HG03066 (cell line): ENCODE results near the gene CDH8.
"Not testable (repeated sequence)": the region's sequence is repeated elsewhere in the genome, so short reads cannot be mapped to it uniquely, and the experiment has no call there.

Experiments used
- ATAC-seq: cut with Tn5 transposase; IDR thresholded peaks from one replicate; pipeline ENCODE4 v1.9.1; 2021; ENCODE audit warnings: low read depth; ENCODE audit not compliant: unreplicated experiment

CDH8 gene

DNA sequence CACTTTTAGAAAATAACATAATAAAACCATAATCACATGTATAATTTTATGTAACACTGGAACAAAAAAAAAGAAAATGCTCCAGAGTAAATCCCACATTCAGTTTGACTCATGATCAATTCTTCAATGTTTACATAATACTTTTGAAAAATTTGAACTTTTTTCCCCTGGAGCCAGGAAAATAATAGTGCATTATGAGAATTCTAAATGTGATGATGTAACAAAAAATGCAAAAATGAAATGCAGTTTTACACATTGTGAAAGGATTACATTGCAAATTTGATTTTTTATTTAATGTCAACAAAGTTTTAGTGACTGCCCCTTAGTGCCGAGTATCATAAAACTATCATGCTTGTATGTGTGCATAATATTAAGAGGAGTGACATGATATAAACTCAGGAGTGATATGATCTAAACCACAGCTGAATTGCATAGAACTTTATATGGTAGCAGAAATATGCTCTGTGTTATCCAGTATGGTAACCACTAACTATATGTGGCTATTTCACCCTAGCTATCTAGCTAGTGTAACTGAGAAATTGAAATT lies 238.2 kb downstream of the CDH8 start:
- no peak for ATAC-seq

DNA sequence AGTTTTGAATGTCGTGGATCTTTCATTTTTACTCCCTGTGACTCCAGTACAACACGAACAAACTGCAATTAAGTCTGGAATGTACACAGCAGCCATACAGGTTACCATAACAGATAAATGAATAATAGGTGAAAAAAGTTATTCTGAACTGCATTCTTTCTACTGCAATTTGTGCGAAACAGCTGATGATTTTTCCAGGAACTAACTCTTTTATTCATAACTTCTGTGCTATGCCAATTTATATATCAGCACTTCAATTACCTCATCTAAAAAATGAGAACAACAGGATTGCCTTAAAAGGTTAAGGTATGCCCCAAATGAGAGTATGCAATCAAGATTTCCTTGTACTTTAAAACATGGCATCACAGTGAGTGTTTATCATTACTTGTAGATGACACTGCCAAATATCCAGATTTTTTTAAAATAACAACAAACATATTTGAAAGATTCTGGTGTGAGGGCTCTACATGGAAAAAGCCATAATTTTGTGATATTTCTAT lies 238.9 kb downstream of the CDH8 start:
- ATAC-seq: no peak

DNA sequence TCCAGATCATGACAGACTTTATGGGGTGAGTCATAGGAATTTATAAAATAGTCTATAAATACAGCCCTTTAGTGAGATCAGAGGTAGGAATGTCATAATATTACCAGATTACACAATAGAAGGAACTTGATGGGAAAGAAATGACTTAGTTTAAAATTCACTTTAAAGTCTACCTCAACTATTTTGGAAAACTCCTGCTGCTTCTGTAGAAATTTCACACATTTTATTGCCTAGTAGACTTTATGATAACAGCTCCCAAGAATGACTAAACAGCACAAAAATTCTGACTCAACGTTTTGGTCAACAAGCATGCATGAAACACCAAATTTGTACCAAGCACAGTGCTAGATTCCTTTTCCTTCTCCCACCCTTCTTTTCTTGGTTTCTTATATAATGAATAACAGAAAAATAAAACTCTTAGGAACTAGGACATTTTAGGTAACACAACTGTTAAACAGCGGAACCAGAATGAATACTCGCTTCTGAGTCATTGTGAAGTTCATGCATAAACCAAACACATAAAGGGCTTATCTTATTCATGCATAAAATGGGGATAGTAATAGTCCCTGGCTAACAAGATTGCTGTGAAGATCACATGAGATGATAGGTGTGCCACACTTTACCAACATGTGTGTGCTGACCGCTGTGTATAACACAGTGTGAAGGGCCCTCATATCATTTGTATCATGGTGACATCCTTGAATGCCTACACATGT lies 243.9 kb downstream of the CDH8 start:
- no peak for ATAC-seq

DNA sequence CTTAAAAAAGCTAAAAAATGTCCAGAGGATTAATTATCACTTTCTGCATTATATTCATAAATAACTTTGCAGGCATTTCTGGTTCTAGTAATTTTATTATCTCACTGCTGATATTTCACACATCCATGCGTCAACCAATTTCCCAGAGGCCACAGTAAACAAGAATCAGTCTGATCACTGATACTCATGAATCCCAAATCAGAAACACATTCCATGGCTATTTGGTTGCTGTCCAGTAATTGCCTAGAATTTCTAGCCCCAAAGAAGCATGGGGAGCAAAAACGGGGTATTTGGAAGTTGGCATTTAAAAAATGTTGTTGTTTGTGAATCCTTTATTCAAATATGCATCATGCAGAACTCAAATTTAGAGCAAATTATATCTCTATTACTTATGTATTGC lies 244.8 kb downstream of the CDH8 start:
- no peak for ATAC-seq

DNA sequence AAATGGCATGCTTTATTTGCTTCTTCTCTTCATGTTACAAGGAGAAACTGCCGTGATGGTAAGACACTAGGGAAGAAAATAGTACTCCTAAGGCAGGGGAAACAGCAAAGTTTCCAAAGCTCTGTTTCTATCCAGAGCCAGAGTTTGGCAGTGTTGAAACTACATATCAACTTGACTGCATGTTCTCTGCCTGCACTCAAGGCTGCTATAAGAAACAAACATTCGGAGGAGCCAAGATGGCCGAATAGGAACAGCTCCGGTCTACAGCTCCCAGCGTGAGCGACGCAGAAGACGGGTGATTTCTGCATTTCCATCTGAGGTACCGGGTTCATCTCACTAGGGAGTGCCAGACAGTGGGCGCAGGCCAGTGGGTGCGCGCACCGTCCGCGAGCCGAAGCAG lies 254.4 kb downstream of the CDH8 start:
- ATAC-seq: not testable (repeated sequence)

DNA sequence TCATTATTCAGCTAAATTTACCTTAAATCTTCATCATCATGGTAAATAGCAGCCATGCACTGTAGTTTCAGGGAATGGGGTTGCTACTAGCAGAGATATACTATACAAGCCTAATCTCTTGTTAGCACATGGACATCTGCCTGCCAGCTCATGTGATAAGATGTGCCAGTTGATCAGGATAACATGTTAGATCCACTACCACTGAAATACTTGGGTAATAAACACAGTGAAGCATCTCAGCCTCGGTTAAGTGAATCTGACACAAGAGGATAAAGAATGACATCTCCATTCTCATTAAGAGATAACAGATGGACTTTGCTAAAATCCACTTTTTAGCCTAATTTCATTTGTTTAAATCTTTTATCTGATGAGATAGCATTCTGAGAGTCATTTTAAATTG lies 256.1 kb downstream of the CDH8 start:
- no peak for ATAC-seq

DNA sequence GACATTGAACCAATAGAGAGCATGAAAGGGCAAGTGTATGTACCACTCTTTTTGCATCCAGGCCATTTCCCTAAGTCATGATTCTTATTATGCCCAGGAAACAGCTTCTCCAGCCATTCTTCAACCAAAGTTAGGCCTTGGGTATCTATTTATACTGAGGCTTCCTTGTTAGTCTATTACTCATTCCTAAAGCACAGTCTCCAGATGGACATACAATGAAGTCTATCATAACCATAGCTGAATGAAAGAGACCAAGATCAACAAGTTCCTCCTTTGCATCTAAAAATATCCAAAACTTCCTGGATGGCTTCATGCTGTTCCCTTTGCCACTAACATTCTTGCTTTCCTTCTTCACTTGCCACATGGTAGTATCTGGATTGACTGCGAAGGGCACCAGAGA lies 265.9 kb downstream of the CDH8 start:
- no peak for ATAC-seq

DNA sequence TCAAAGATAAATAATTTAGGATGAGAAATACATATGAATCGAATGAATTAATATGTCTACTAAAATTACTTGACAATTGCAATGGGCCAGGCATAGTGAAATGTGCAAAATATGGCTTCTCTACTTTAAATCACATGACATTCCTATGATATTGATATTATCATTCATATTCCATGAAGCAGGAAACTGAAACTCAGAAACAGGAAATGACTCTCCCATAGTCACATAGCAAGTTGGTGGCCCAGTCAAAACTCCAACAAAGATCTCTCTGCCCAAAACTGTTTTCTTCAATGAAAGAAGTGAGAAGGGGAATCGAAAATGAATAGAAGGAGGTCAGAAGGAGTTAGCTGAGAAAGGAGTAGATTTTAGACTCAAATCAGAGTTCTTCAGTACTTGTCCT lies 272.2 kb downstream of the CDH8 start:
- no peak for ATAC-seq

DNA sequence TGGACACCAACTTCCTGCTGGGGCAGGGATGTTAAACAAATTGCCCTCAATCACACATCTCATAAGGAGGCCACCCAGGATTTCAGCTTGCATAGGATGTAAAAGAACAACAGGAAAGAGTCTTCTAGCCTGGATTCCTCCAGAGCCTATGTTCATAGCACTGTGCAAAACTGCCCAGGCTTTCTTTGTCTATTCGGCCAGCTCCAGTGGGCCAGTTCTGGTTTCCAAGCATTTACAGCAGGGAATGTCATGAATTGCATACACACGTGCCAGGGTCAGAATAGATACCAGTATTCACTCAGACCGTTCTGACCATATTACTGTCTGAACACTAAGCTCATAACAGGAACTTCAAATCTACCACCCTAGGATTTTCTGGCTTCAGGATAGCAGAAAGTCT lies 273.2 kb downstream of the CDH8 start:
- no peak for ATAC-seq

DNA sequence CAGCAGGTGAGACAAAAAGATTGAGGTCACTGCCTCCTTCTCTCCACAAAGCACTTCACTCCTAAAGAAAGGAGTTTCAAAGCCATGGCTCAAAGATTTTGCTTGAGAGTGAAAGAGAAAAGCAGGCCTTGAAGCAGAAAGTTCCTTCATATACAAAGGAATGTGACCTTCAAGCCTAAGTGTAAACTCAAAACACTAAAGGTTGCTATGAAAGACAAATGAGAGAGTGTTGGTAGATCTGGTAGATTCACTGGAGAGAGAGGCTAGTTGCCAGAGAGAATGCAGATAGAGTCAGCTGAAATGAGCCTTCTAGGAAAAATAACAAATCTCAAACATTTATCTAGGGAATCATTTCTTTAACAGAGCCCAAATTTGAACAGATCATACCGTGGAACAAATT lies 305.2 kb downstream of the CDH8 start:
- no peak for ATAC-seq

DNA sequence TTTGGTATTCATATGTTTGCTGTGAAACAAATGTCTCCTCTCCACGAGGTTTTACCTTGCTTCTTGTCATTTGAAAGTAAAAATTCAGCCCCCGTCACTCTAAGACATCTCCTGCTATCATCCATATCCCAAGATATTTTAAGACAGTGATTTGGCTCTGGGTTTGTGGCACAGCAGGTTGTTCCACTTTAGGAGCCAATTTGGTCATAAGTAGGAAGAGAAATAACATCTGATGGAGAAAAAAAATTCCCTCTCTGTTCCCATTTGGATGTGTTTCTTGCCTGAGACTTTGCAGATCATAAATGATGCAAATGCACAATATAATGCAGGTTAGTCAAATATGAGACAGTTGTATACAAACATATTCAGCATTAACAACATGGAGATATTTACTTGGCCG lies 309.5 kb downstream of the CDH8 start:
- no peak for ATAC-seq

DNA sequence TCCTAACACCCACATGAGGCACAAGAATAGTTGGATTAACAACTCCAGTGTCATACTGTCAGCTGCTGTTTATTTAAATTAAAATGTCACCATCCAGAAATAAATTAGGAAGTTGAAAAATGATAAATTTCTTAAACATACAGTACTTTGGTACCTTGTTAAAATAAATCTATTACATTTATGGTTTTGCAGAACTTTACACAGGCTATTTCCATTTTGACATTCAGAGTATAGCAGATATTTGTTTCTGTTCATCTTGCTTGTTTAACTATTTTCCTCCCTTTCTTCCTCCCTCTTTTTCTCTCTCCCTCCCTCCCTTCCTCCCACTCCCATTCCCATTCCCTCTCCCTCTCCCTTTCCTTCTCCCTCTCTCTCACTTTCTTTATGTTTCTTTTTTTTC lies 310.1 kb downstream of the CDH8 start:
- ATAC-seq: no peak

DNA sequence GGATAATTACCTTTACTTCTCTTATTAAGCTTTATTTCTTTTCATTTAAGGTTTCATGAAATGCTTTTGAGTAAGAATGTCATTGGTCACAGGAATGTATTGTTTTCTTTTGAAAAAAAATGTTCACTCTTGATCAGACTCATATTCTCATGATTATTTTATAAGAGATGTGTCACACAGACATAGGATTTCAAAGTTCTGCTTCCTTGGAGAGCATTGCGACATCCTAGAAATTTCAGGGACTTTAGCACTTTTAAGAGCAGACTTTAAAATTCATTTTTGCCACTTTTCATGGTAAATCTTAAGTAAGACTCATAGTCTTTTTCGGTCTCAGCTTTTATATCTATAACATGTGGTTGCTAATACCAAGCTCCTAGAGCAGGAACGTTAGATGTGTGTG lies 314.7 kb downstream of the CDH8 start:
- ATAC-seq: no peak

DNA sequence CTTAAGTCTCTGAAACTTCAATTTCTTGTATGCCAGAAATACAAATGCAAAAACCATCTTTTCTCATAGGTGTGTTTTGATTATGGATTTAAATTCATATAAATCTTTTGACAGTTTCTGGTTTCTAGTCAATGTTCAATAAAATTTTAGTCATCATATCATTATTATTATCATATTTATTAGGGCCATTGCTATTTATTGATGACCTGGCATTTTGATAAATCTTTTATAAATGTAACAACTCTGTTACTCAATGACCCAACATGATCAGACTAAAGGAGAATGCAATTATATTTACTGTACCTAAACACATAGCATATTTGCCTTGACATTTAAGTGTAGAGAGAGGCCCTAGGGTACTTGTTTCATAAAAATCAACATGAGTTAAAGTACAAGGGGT lies 320.8 kb downstream of the CDH8 start:
- no peak for ATAC-seq

DNA sequence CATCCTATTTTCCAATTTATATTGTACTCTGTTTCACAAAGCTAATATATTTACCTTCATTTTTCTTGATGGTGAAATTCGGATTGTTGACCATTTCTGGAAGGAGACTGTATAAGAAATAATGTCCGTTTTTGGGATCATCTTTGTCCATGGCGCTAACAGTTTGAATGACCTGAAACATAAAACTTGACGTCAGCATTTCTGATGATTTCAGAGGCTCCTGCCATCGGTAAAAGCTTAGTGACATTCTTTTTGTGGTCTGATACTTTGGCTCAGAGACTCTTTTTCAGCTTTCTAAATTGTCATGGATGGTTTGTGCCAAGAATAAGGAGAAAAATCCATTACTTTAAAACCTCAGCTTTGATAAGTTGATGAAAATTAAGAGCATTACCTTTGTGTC lies 322.5 kb downstream of the CDH8 start:
- ATAC-seq: no peak

DNA sequence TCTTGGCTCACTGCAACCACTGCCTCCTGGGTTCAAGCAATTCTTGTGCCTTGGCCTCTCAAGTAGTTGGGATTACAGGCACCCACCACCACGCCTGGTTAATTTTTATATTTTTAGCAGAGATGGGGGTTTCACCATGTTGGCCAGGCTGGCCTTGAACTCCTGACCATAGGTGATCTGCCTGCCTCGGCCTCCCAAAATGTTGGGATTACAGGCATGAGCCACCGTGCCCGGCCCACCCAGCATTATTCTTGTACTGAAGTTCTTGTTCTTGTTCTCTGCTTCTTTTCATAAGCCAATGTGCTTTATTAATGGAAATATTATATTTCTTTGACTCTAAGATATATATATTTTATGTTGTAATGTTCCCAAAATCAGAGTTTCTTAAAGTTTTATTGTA lies 336.6 kb downstream of the CDH8 start:
- not testable (repeated sequence) for ATAC-seq

DNA sequence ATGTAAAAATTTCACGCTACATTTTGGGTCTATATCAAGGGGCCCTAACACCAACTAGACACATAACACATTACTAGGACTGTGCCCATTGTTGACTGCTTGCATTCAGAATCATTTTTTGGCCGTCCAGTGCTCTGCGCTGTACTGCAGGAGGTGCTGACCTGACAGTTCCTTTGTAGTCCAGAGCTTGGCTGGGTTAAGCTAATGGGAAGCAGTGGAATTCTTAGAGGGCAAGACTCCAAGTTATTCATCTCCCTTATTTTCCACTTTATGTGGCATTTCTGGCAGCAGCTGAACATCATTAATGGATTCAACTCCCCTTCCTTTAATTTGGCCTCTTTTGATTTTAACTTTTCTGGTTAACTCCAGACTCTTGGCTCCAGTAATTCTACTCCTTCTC lies 351.7 kb downstream of the CDH8 start:
- ATAC-seq: no peak

DNA sequence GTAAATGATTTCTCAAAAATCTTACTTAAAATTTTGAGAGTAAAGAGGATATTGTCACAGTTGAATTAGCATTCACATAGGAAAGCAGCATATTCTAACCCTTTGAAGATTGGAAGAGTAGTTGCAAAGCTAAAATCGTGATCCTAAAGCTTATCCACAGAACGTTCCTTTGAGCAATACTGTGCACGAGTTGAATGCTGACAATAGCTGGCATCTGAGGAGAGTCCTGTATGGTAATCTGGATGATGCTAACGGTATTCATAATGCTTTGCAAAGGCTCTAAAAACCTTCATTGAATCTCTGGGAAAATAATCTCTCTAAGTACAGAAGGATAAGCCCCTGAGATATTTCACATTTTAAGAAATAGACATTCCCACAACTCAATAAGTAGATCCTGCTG lies 354.6 kb downstream of the CDH8 start:
- no peak for ATAC-seq

DNA sequence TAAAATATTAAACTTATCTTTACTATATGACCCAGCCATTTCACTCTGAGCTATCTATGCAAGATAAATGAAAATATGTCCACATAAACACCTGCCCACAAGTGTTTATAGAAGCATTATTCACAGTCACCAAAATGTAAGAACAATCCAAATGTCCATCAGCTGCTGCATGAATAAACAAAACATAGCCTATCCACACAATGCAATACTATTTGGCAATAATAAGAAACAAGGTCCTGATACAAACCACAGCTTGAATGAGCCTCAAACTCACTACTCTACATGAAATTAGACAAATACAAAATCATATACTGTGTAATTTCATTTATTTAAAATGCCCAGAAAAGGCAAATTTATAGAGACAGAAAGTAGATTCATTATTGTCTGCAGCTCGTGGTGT lies 355.1 kb downstream of the CDH8 start:
- no peak for ATAC-seq

DNA sequence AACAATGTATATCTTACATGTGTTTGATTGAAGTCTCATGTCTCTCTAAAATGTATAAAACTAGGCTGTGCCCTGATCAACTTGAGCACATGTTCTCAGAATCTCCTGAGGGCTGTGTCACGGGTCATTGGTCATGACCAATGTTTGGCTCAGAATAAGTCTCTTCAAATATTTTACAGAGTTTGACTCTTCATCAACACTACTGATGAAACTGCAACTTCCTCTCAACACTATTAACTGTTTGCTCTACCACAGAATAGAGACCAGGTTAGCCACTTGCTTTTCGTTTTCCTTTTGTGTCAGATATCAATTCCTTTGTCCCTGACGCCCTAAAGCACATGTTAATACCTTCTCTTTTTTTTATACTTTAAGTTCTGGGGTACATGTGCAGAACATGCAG lies 358.1 kb downstream of the CDH8 start:
- no peak for ATAC-seq

DNA sequence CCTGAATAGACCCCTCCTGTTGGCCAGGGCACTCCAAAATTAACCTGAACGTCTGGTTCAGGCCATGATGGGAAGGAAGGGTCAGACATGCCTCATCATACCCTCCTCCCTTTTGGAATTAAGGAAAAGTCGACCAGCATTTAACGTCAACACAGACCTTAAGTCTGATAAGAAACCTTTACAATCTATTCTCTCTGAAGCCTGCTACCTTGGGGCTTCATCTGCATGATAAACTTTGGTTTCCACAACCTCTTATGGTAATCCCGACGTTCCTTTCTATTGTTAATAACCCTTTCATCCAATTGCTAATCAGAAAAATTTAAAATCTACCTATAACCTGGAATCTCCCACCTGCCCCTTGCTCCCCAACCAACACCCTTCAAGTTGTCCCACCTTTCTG lies 358.5 kb downstream of the CDH8 start:
- no peak for ATAC-seq

DNA sequence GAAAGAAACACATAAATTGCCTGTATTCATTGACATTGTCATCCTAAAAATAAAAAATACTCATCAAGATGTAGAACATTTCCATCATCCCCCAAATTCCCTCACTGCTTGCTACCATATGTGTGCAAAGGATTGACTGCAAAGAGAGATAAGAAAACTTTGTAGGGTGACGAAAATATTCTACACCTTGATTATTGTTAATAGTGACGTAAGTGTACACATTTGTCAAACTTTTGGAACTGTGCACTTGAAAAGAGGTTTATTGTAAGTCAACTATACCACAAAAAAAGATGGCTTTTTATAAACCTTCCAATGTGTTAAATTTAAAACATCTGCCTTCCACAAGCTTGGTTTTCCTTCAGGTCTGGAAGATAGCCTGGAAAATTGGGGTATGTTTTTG lies 359.5 kb downstream of the CDH8 start:
- ATAC-seq: no peak

DNA sequence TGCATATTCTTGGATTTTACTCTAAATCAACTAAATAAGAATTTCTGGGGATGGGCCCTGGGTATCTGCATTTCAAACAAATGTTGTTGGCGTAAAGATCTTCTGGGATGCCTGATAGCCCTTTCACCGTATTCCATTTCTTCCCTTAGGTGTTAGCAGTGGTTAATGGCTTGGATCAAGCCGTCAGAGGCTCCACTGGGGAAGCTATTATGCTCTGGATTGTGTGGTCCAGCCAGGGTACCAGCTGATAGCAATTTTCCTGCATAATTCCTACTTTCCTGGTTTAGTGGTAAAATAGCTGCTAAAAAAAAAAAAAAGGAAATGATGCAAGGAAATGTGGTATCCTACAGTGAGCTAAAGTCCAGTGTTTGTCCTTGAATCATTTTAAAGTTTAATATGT lies 365.1 kb downstream of the CDH8 start:
- no peak for ATAC-seq
